ENCODE results near the gene SLC35B2. TPM values are rescaled to one million over a fixed set of nuclear protein-coding genes. Genes with fewer than 3 reads are reported as not detected.
A peak's percentile ranks its signal among the peaks of the same experiment; 100 is the strongest.
"Not testable (repeated sequence)": the region's sequence is repeated elsewhere in the genome, so short reads cannot be mapped to it uniquely, and the experiment has no call there.

The SLC35B2 gene
- total RNA-seq, 1 donor from 2014 or later, result 77.0 TPM

DNA sequence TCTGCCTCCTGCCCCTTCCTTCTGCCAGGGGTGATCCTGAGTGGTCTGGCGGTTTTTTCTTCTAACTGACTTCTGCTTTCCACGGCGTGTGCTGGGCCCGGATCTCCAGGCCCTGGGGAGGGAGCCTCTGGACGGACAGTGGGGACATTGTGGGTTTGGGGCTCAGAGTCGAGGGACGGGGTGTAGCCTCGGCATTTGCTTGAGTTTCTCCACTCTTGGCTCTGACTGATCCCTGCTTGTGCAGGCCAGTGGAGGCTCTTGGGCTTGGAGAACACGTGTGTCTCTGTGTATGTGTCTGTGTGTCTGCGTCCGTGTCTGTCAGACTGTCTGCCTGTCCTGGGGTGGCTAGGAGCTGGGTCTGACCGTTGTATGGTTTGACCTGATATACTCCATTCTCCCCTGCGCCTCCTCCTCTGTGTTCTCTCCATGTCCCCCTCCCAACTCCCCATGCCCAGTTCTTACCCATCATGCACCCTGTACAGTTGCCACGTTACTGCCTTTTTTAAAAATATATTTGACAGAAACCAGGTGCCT, 23.7 kb downstream of the SLC35B2 start:
- H3K9me3 Mint-ChIP-seq (ENCODE audit: unreplicated experiment), result no peaks in the 10 kb centered on the region
- H3K4me3 Mint-ChIP-seq (ENCODE audit: unreplicated experiment), result no peak overlapping the region
- H3K27me3 Mint-ChIP-seq (ENCODE audit: unreplicated experiment), result no peaks in the 10 kb centered on the region
- H3K27ac Mint-ChIP-seq (ENCODE audit: unreplicated experiment), result peak overlapping the region; percentile 83
- peaks cover 40% of the 10 kb centered on the region for H3K36me3 Mint-ChIP-seq (ENCODE audit: unreplicated experiment)
- H3K4me1 Mint-ChIP-seq (ENCODE audit: unreplicated experiment), result peaks cover 67% of the 10 kb centered on the region
- TF ChIP-seq, protein P1, sequence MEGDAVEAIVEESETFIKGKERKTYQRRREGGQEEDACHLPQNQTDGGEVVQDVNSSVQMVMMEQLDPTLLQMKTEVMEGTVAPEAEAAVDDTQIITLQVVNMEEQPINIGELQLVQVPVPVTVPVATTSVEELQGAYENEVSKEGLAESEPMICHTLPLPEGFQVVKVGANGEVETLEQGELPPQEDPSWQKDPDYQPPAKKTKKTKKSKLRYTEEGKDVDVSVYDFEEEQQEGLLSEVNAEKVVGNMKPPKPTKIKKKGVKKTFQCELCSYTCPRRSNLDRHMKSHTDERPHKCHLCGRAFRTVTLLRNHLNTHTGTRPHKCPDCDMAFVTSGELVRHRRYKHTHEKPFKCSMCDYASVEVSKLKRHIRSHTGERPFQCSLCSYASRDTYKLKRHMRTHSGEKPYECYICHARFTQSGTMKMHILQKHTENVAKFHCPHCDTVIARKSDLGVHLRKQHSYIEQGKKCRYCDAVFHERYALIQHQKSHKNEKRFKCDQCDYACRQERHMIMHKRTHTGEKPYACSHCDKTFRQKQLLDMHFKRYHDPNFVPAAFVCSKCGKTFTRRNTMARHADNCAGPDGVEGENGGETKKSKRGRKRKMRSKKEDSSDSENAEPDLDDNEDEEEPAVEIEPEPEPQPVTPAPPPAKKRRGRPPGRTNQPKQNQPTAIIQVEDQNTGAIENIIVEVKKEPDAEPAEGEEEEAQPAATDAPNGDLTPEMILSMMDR (IDR thresholded peaks at IDR 0.05), result no peak
- no peak for DNase-seq (ENCODE audit: extremely low spot score, unreplicated experiment)

DNA sequence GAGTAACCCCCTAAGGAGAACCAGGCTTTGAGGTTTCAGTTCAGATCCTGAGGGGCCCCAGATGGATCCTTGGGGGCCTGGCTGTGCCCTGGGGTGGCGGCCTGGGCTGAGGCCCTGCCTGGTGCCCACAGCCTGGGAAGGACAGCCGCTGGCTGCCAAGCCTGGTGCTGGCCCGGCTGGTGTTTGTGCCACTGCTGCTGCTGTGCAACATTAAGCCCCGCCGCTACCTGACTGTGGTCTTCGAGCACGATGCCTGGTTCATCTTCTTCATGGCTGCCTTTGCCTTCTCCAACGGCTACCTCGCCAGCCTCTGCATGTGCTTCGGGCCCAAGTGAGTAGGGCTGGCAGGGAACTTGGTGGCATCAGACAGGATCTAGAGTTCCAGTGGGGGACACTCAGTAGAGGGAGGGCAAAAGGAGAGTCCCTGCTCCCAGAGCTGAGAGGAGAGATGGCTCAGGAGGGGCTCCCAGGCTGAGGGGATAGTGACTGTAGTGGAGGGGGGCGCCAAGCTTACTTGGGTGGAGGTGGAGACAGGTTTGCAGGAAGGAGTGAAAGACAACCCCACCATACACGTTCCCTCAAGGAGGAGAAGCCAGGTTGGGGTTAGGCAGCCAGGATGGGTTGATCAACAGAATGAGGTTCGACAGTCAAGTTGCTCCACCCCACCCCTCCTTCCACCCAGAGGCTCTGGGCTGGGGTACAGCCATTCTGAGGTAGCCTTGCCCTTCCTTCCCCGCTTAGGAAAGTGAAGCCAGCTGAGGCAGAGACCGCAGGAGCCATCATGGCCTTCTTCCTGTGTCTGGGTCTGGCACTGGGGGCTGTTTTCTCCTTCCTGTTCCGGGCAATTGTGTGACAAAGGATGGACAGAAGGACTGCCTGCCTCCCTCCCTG, 24.4 kb downstream of the SLC35B2 start:
- Mint-ChIP-seq H3K36me3 (ENCODE audit: unreplicated experiment) (peaks cover 40% of the 10 kb centered on the region), H3K4me1 (ENCODE audit: unreplicated experiment) (peaks cover 68% of the 10 kb centered on the region), H3K27me3 (ENCODE audit: unreplicated experiment) (no peaks in the 10 kb centered on the region), H3K27ac (ENCODE audit: unreplicated experiment) (peak overlapping the region; percentile 83), H3K4me3 (ENCODE audit: unreplicated experiment) (no peak overlapping the region), H3K9me3 (ENCODE audit: unreplicated experiment) (no peaks in the 10 kb centered on the region)
- no peak for DNase-seq (ENCODE audit: extremely low spot score, unreplicated experiment)
- TF ChIP-seq, protein P1 (IDR thresholded peaks at IDR 0.05), result no peak

DNA sequence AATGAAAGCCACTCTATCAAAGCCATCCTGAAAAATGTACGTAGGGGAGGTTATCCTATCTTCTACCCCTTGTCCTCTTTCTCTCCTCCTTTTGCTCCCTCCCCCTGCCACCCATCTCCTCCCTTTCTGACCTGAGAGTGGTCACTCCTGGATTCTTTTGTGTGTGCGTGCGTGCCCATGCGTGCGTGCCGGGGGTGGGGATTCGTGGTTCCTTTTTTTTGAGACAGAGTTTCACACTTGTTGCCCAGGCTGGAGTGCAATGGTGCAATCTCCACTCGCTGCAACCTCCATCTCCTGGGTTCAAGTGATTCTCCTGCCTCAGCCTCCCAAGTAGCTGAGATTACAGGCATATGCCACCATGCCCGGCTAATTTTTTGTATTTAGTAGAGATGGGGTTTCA, 25.9 kb downstream of the SLC35B2 start:
- not testable (repeated sequence) for DNase-seq (ENCODE audit: extremely low spot score, unreplicated experiment); H3K27me3 Mint-ChIP-seq (ENCODE audit: unreplicated experiment); H3K27ac Mint-ChIP-seq (ENCODE audit: unreplicated experiment); H3K4me3 Mint-ChIP-seq (ENCODE audit: unreplicated experiment); H3K9me3 Mint-ChIP-seq (ENCODE audit: unreplicated experiment)
- Mint-ChIP-seq H3K4me1 (ENCODE audit: unreplicated experiment) (peaks cover 70% of the 10 kb centered on the region), H3K36me3 (ENCODE audit: unreplicated experiment) (peaks cover 40% of the 10 kb centered on the region)

DNA sequence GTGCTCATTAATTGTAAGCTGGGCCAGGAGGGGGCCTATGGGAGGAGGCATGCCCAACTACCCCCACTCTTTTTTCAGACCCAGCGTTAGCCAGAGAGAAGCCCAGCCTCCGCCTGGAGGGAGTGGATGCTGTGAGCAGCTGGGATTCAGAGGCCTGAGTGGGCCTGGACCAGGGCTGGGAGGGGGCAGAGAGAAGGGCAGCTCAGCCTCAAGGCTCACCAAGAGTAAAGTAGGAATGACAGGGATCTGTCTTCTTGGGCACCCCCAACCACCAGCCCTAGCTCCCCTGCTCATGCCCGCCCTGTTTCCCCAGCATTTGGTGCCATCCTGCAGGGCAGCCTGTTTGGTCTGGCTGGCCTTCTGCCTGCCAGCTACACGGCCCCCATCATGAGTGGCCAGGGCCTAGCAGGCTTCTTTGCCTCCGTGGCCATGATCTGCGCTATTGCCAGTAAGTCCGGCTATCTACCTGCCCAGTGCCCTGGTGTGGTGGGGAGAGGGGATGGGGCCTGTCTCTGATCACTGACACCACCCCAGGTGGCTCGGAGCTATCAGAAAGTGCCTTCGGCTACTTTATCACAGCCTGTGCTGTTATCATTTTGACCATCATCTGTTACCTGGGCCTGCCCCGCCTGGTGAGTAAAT, 27.2 kb downstream of the SLC35B2 start:
- no peaks in the 10 kb centered on the region for H3K27me3 Mint-ChIP-seq (ENCODE audit: unreplicated experiment)
- TF ChIP-seq, protein P1 (IDR thresholded peaks at IDR 0.05), result no peak
- DNase-seq (ENCODE audit: extremely low spot score, unreplicated experiment), result no peak
- H3K4me1 Mint-ChIP-seq (ENCODE audit: unreplicated experiment), result peaks cover 71% of the 10 kb centered on the region
- peaks cover 36% of the 10 kb centered on the region for H3K36me3 Mint-ChIP-seq (ENCODE audit: unreplicated experiment)
- no peaks in the 10 kb centered on the region for H3K9me3 Mint-ChIP-seq (ENCODE audit: unreplicated experiment)
- no peak overlapping the region for H3K27ac Mint-ChIP-seq (ENCODE audit: unreplicated experiment)
- no peak overlapping the region for H3K4me3 Mint-ChIP-seq (ENCODE audit: unreplicated experiment)

DNA sequence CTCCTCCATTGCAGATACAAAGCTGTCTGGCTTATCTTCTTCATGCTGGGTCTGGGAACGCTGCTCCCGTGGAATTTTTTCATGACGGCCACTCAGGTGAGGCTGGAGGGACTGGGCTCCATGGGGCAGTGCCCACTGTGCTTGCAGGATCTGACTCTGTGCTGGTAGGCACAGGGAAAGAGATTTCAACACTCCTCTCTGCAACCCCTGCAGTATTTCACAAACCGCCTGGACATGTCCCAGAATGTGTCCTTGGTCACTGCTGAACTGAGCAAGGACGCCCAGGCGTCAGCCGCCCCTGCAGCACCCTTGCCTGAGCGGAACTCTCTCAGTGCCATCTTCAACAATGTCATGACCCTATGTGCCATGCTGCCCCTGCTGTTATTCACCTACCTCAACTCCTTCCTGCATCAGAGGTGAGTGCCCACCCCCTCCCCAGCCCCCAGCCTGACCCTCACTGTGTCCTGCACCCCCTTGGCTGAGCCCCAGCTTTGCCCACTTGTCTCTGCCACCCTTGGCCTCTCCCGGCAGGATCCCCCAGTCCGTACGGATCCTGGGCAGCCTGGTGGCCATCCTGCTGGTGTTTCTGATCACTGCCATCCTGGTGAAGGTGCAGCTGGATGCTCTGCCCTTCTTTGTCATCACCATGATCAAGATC, 27.8 kb downstream of the SLC35B2 start:
- Mint-ChIP-seq H3K36me3 (ENCODE audit: unreplicated experiment) (peaks cover 35% of the 10 kb centered on the region), H3K4me1 (ENCODE audit: unreplicated experiment) (peaks cover 70% of the 10 kb centered on the region), H3K4me3 (ENCODE audit: unreplicated experiment) (no peak overlapping the region), H3K27ac (ENCODE audit: unreplicated experiment) (no peak overlapping the region), H3K27me3 (ENCODE audit: unreplicated experiment) (no peaks in the 10 kb centered on the region), H3K9me3 (ENCODE audit: unreplicated experiment) (no peaks in the 10 kb centered on the region)
- DNase-seq (ENCODE audit: extremely low spot score, unreplicated experiment), result no peak
- TF ChIP-seq, protein P1 (IDR thresholded peaks at IDR 0.05), result no peak

All from osteocyte (in vitro differentiated cells).